Activated T-cell treated with anti-CD3 and anti-CD28 coated beads, Interleukin-2, amount 50 U/mL, for 4 hours (primary cell): ENCODE data around the gene SLAMF7. TPM values are rescaled to one million over a fixed set of nuclear protein-coding genes. Genes with fewer than 3 reads are reported as not detected.

ENCODE experiments used
- ATAC-seq, 2 donors: fragments of 200-7000 bp; cut with Tn5 transposase; one replicate each; pipeline ENCODE4 v1.10.0; 2021
- DNase-seq: peaks from one replicate; pipeline ENCODE4 v3.0.0-alpha.2; 2020
- H3K27me3 Mint-ChIP-seq: one replicate; pipeline ENCODE4 v1.8.0; 2021; ENCODE audit warnings: low read depth, mixed read lengths
- H3K36me3 Mint-ChIP-seq: one replicate; pipeline ENCODE4 v1.8.0; 2022; ENCODE audit warnings: mixed read lengths; ENCODE audit not compliant: insufficient read depth
- H3K4me1 Mint-ChIP-seq: one replicate; pipeline ENCODE4 v1.8.0; 2021; ENCODE audit warnings: low read depth, mixed read lengths
- H3K4me3 Mint-ChIP-seq: one replicate; pipeline ENCODE4 v1.8.0; 2021; ENCODE audit warnings: mild to moderate bottlenecking, moderate library complexity, mixed read lengths
- H3K9me3 Mint-ChIP-seq: one replicate; pipeline ENCODE4 v1.8.0; 2021; ENCODE audit warnings: mixed read lengths
- total RNA-seq, 3 donors: library from RNA; stranded (reverse); gene quantifications; one replicate each; pipeline ENCODE4 v1.2.1, GENCODE V29; 2021

Gene SLAMF7
- total RNA-seq, 3 donors from 2014 or later, result 44.1 to 80.5 (median 71.7) TPM

GRCh38 chr1:160800645-160801408 is 61.8 kb downstream of the SLAMF7 start:
- Mint-ChIP-seq H3K4me1 (peaks cover 83% of the 10 kb centered on the region), H3K9me3 (peaks cover 4% of the 10 kb centered on the region), H3K36me3 (peaks cover 37% of the 10 kb centered on the region), H3K4me3 (peak overlapping the region; percentile 86), H3K27me3 (no peaks in the 10 kb centered on the region)
- DNase-seq, result no peak
- ATAC-seq, result peak in 1 of 2 donors; percentile 16

GRCh38 chr1:160801836-160802580 is 63.0 kb downstream of the SLAMF7 start:
- DNase-seq (no peak), ATAC-seq (no peak)
- peaks cover 47% of the 10 kb centered on the region for H3K36me3 Mint-ChIP-seq
- H3K27me3 Mint-ChIP-seq, result no peaks in the 10 kb centered on the region
- H3K9me3 Mint-ChIP-seq, result peaks cover 14% of the 10 kb centered on the region
- H3K4me1 Mint-ChIP-seq, result peaks cover 83% of the 10 kb centered on the region
- H3K4me3 Mint-ChIP-seq, result peak overlapping the region; percentile 86

Other genes with a start within 250 kb of the SLAMF7 start
- gene SLAMF6, start 216.0 kb upstream of the SLAMF7 start, total RNA-seq, result 10 to 100 TPM; 19.4 to 26.6 (median 19.6) TPM
- 10 to 100 TPM in 1 of 3 donors, 1 to 10 TPM in 2; 7.0 to 14.7 (median 7.7) TPM for gene CD84, start 159.8 kb upstream of the SLAMF7 start, total RNA-seq
- 100 to 1,000 TPM in 1 of 3 donors, 10 to 100 TPM in 2; 69.2 to 138 (median 96.6) TPM for gene SLAMF1, start 92.2 kb upstream of the SLAMF7 start, total RNA-seq
- 100 to 1,000 TPM; 313 to 347 (median 336) TPM for gene CD48, start 27.4 kb upstream of the SLAMF7 start, total RNA-seq
- gene LY9, start 56.9 kb downstream of the SLAMF7 start, total RNA-seq, result 10 to 100 TPM in 2 of 3 donors, 1 to 10 TPM in 1; 8.9 to 21.4 (median 16.5) TPM
- under 1 TPM; 0.30 to 0.53 (median 0.38) TPM for gene CD244, start 123.6 kb downstream of the SLAMF7 start, total RNA-seq
- not detected for gene ITLN1, start 145.9 kb downstream of the SLAMF7 start, total RNA-seq
- gene ITLN2, start 215.6 kb downstream of the SLAMF7 start, total RNA-seq, result not detected